Peyer's patch (tissue), 4 donors: Measurements from ENCODE around the gene LEFTY2. TPM values are rescaled to one million over a fixed set of nuclear protein-coding genes. Genes with fewer than 3 reads are reported as not detected.

Experiments used
- DNase-seq, 3 donors: peaks; one replicate each; pipeline ENCODE4 v3.0.0-alpha.2; 2017 to 2019
- H3K27ac ChIP-seq, 4 donors: fragments of 200-600 bp; sonication (generic); one replicate each; pipeline ENCODE4 v1.5.1; 2016 to 2019
- H3K27me3 ChIP-seq, 2 donors: fragments of 200-600 bp; sonication (generic); one replicate each; pipeline ENCODE4 v1.5.1; 2019
- H3K36me3 ChIP-seq, 3 donors: fragments of 200-600 bp; sonication (generic); one replicate each; pipeline ENCODE4 v1.5.1; 2016 to 2019
- H3K4me1 ChIP-seq, 4 donors: fragments of 200-600 bp; sonication (generic); one replicate each; pipeline ENCODE4 v1.5.1; 2016 to 2019
- H3K4me3 ChIP-seq, 4 donors: fragments of 200-600 bp; sonication (generic); 1 replicate in 3 of 4; 2 replicates in 1 of 4; pipeline ENCODE4 v1.5.1; 2016 to 2019; ENCODE audit warnings: mild to moderate bottlenecking in 1 of 4
- H3K9me3 ChIP-seq, 4 donors: fragments of 200-600 bp; sonication (generic); one replicate each; pipeline ENCODE4 v1.5.1; 2016 to 2019; ENCODE audit warnings: mild to moderate bottlenecking in 1 of 4
- CTCF ChIP-seq, 6 experiments: fragments of 450-650 bp in 4 of 6; fragments of 200-600 bp in 2 of 6; sonication (generic) in 1 of 6; IDR thresholded peaks; one replicate each; pipeline ENCODE4 v1.5.1; 2017 to 2019; ENCODE audit warnings: antibody characterized with exemption in 6 of 6, mild to moderate bottlenecking in 3 of 6, moderate library complexity in 1 of 6
- POLR2A ChIP-seq, 2 donors: fragments of 450-650 bp; IDR thresholded peaks; one replicate each; pipeline ENCODE4 v1.5.1; 2017; ENCODE audit warnings: antibody characterized with exemption in 2 of 2, mild to moderate bottlenecking in 2 of 2, moderate library complexity in 2 of 2
- total RNA-seq, 4 donors: library from RNA; depleted of rRNA; stranded (reverse); fragments of >200 nt; gene quantifications; one replicate each; pipeline ENCODE4 v1.1.0, GENCODE V29; 2016

LEFTY2 gene
- total RNA-seq, 4 donors from 2014 or later = not detected

- peaks cover 0 to 6% (median 1%) of the 10 kb centered on the region in 4 donors for H3K4me1 ChIP-seq
- H3K9me3 ChIP-seq = no peaks in the 10 kb centered on the region
- no peak for TF ChIP-seq CTCF (IDR thresholded peaks at IDR 0.05)
- no peak for TF ChIP-seq POLR2A (IDR thresholded peaks at IDR 0.05)
- H3K36me3 ChIP-seq = no peaks in the 10 kb centered on the region
- no peak overlapping the region for H3K4me3 ChIP-seq
- no peak for DNase-seq
- peak overlapping the region in 1 of 4 donors; percentile 18 for H3K27ac ChIP-seq
- no peaks in the 10 kb centered on the region for H3K27me3 ChIP-seq
Measured at GRCh38 chr1:225928186-225929175, 12.5 kb downstream of the LEFTY2 start.

GRCh38 chr1:225926551-225927113, 14.4 kb downstream of the LEFTY2 start:
- no peak for DNase-seq
- Histone ChIP-seq H3K4me1 (peaks cover 0 to 16% (median 6%) of the 10 kb centered on the region in 4 donors), H3K27me3 (no peaks in the 10 kb centered on the region), H3K4me3 (no peak overlapping the region), H3K9me3 (no peaks in the 10 kb centered on the region), H3K27ac (no peak overlapping the region), H3K36me3 (peaks cover 0 to 4% (median 0%) of the 10 kb centered on the region in 3 donors)
- TF ChIP-seq POLR2A (IDR thresholded peaks at IDR 0.05) (no peak), CTCF (IDR thresholded peaks at IDR 0.05) (no peak)

- peaks cover 0 to 22% (median 6%) of the 10 kb centered on the region in 4 donors for H3K4me1 ChIP-seq
- H3K36me3 ChIP-seq = peaks cover 0 to 16% (median 0%) of the 10 kb centered on the region in 3 donors
Measured at GRCh38 chr1:225923692-225924555, 17.1 kb downstream of the LEFTY2 start, which contains the start of gene PYCR2. Gene PYCR2, minus strand, starts transcription at chr1:225924250. Its CDS starts 140 bp downstream, at chr1:225924110.

GRCh38 chr1:225923381-225923691, 17.7 kb downstream of the LEFTY2 start:
- TF ChIP-seq POLR2A (IDR thresholded peaks at IDR 0.05) = no peak
- no peak for TF ChIP-seq CTCF (IDR thresholded peaks at IDR 0.05)
- Histone ChIP-seq H3K4me1 (peaks cover 0 to 22% (median 6%) of the 10 kb centered on the region in 4 donors), H3K9me3 (no peaks in the 10 kb centered on the region), H3K27ac (peak overlapping the region; percentile 87 to 95 (median 91)), H3K4me3 (peak overlapping the region; percentile 80 to 96 (median 88)), H3K27me3 (no peaks in the 10 kb centered on the region), H3K36me3 (peaks cover 0 to 16% (median 0%) of the 10 kb centered on the region in 3 donors)
- peak in 2 of 3 donors; percentile 60 to 66 for DNase-seq

More at GRCh38 chr1:225923692-225924555, 17.1 kb downstream of the LEFTY2 start, which contains the start of gene PYCR2:
- no peaks in the 10 kb centered on the region for H3K9me3 ChIP-seq
- peak; percentile 92 to 98 (median 97) for DNase-seq
- peak within 1 kb of the TSS; percentile 87 to 95 (median 91) for H3K27ac ChIP-seq
- TF ChIP-seq POLR2A (IDR thresholded peaks at IDR 0.05) (peak; percentile 75 to 90), CTCF (IDR thresholded peaks at IDR 0.05) (peak in 1 of 6 experiments; percentile 16)
- peak within 1 kb of the TSS; percentile 80 to 96 (median 88) for H3K4me3 ChIP-seq
- H3K27me3 ChIP-seq = no peaks in the 10 kb centered on the region
